ENCODE measurements around the gene ALDH4A1.

Gene ALDH4A1

DNA sequence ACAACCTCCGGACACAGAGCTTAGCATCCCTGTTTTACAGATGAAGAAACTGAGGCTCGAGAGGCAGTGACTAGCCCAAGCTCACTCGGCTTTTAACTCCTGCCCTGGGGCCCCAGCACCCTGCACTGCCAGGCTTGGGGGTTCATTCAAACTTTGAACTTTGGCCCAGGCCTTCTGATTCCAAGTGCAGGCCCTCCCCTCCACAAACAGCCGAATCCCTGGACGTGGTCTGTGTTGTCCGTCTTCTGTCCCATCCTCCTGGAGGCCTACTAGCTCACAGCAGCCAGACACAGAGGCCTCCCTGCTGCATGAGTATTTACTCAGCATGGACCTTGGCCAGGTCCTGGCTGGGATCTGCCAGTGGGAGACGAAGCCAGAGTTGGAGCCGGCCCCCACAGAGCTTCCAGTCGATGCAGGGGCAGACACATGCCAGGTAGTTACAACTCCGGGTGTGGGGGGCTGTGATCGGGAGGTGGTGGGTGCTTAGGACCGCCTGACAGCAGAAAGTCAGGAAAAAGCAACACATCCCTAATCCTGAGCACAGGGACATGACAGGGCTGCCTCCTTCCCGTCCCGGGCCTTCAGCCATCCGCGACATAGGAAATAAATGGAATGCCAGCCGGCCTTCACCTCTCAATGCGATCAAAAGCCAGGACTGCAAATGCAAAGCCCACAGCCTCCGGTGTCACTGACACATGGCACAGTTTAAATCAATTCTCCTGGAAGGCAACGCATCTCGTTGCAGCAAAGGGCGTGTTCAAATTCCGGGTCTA lies 46.7 kb upstream of the ALDH4A1 start:
- peak overlapping the region; percentile 96 to 98 for H3K27ac ChIP-seq (ENCODE audit: insufficient read depth in 1 of 2, low read depth in 1 of 2, low read length in 2 of 2, poor library complexity in 1 of 2, severe bottlenecking in 2 of 2)
- ChIA-PET CTCF (interaction anchor here (0.7 to 8.4 kb wide), 9 partner anchors 13 to 41 kb away, joined by 3 to 86 read pairs (median 5); no protein-coding TSS in a partner anchor), POLR2A (interaction anchor here (0.8 to 1.1 kb wide), 2 partner anchors 22 to 36 kb away, joined by 3 to 5 read pairs; no protein-coding TSS in a partner anchor)
- peaks cover 16 to 95% (median 90%) of the 10 kb centered on the region in 4 experiments for H3K4me1 ChIP-seq (ENCODE audit: control extremely low read depth in 1 of 4, control insufficient read depth in 4 of 4, insufficient read depth in 4 of 4, low read length in 3 of 4)
- DNase-seq = no peak
- no peaks in the 10 kb centered on the region for H3K27me3 ChIP-seq (replicated peaks in 2 of 5; ENCODE audit: control insufficient read depth in 4 of 5, insufficient read depth in 5 of 5, low read length in 4 of 5)
- peak overlapping the region in 6 of 7 experiments; percentile 47 to 76 (median 58) for H3K4me3 ChIP-seq (ENCODE audit: control insufficient read depth in 1 of 7, extremely low read depth in 1 of 7, insufficient read depth in 4 of 7, low read depth in 2 of 7, low read length in 6 of 7)
- H3K9me3 ChIP-seq (ENCODE audit: control extremely low read depth in 1 of 5, control insufficient read depth in 4 of 5, insufficient read depth in 2 of 5, low read depth in 1 of 5, low read length in 4 of 5) = no peaks in the 10 kb centered on the region
- 47% methylated on average over 21 of the region's 23 CpGs for WGBS (ENCODE audit: insufficient coverage)
- peaks cover 0 to 4% (median 0%) of the 10 kb centered on the region in 4 experiments for H3K36me3 ChIP-seq (ENCODE audit: control insufficient read depth in 4 of 4, insufficient read depth in 4 of 4, low read length in 3 of 4)

- Histone ChIP-seq H3K4me3 (ENCODE audit: control insufficient read depth in 1 of 7, extremely low read depth in 1 of 7, insufficient read depth in 4 of 7, low read depth in 2 of 7, low read length in 6 of 7) (peak overlapping the region in 4 of 7 experiments; percentile 16 to 57 (median 31)), H3K4me1 (ENCODE audit: control extremely low read depth in 1 of 4, control insufficient read depth in 4 of 4, insufficient read depth in 4 of 4, low read length in 3 of 4) (peaks cover 16 to 87% (median 82%) of the 10 kb centered on the region in 4 experiments), H3K9me3 (ENCODE audit: control extremely low read depth in 1 of 5, control insufficient read depth in 4 of 5, insufficient read depth in 2 of 5, low read depth in 1 of 5, low read length in 4 of 5) (no peaks in the 10 kb centered on the region), H3K27ac (ENCODE audit: insufficient read depth in 1 of 2, low read depth in 1 of 2, low read length in 2 of 2, poor library complexity in 1 of 2, severe bottlenecking in 2 of 2) (peak overlapping the region; percentile 20 to 45), H3K36me3 (ENCODE audit: control insufficient read depth in 4 of 4, insufficient read depth in 4 of 4, low read length in 3 of 4) (peaks cover 0 to 6% (median 0%) of the 10 kb centered on the region in 4 experiments), H3K27me3 (replicated peaks in 2 of 5; ENCODE audit: control insufficient read depth in 4 of 5, insufficient read depth in 5 of 5, low read length in 4 of 5) (no peaks in the 10 kb centered on the region)
- DNase-seq = peak in 2 of 3 donors; percentile 93 to 95
- POLR2A ChIA-PET = interaction anchor here (1.1 kb wide), 1 partner anchor 21 kb away, joined by 5 read pairs; no protein-coding TSS in a partner anchor
- WGBS (ENCODE audit: insufficient coverage) = 23% methylated on average over 13 of the region's 15 CpGs
- CTCF ChIA-PET = interaction anchor here (1.0 to 8.4 kb wide), 7 partner anchors 12 to 40 kb away, joined by 3 to 86 read pairs (median 5); no protein-coding TSS in a partner anchor
Observed at GRCh38 chr1:18948048-18948912, 45.9 kb upstream of the ALDH4A1 start.

- Histone ChIP-seq H3K27me3 (replicated peaks in 2 of 5; ENCODE audit: control insufficient read depth in 4 of 5, insufficient read depth in 5 of 5, low read length in 4 of 5) (no peaks in the 10 kb centered on the region), H3K4me3 (ENCODE audit: control insufficient read depth in 1 of 7, extremely low read depth in 1 of 7, insufficient read depth in 4 of 7, low read depth in 2 of 7, low read length in 6 of 7) (peak overlapping the region in 2 of 7 experiments; percentile 19 to 43), H3K9me3 (ENCODE audit: control extremely low read depth in 1 of 5, control insufficient read depth in 4 of 5, insufficient read depth in 2 of 5, low read depth in 1 of 5, low read length in 4 of 5) (no peaks in the 10 kb centered on the region), H3K36me3 (ENCODE audit: control insufficient read depth in 4 of 4, insufficient read depth in 4 of 4, low read length in 3 of 4) (peaks cover 0 to 8% (median 0%) of the 10 kb centered on the region in 4 experiments), H3K4me1 (ENCODE audit: control extremely low read depth in 1 of 4, control insufficient read depth in 4 of 4, insufficient read depth in 4 of 4, low read length in 3 of 4) (peaks cover 15 to 80% (median 76%) of the 10 kb centered on the region in 4 experiments), H3K27ac (ENCODE audit: insufficient read depth in 1 of 2, low read depth in 1 of 2, low read length in 2 of 2, poor library complexity in 1 of 2, severe bottlenecking in 2 of 2) (peak overlapping the region in 1 of 2 experiments; percentile 45)
- WGBS (ENCODE audit: insufficient coverage) = 81% methylated on average over 7 of the region's 9 CpGs
- POLR2A ChIA-PET = no interaction called here
- DNase-seq = peak in 2 of 3 donors; percentile 31 to 43
- CTCF ChIA-PET = interaction anchor here (1.8 to 8.4 kb wide), 2 partner anchors 22 to 40 kb away, joined by 11 to 86 read pairs; no protein-coding TSS in a partner anchor
Observed at GRCh38 chr1:18947570-18947969, 45.2 kb upstream of the ALDH4A1 start.

GRCh38 chr1:18946550-18947381 lies 44.4 kb upstream of the ALDH4A1 start:
- Histone ChIP-seq H3K9me3 (ENCODE audit: control extremely low read depth in 1 of 5, control insufficient read depth in 4 of 5, insufficient read depth in 2 of 5, low read depth in 1 of 5, low read length in 4 of 5) (no peaks in the 10 kb centered on the region), H3K27ac (ENCODE audit: insufficient read depth in 1 of 2, low read depth in 1 of 2, low read length in 2 of 2, poor library complexity in 1 of 2, severe bottlenecking in 2 of 2) (no peak overlapping the region), H3K36me3 (ENCODE audit: control insufficient read depth in 4 of 4, insufficient read depth in 4 of 4, low read length in 3 of 4) (peaks cover 0 to 8% (median 0%) of the 10 kb centered on the region in 4 experiments), H3K27me3 (replicated peaks in 2 of 5; ENCODE audit: control insufficient read depth in 4 of 5, insufficient read depth in 5 of 5, low read length in 4 of 5) (no peaks in the 10 kb centered on the region), H3K4me3 (ENCODE audit: control insufficient read depth in 1 of 7, extremely low read depth in 1 of 7, insufficient read depth in 4 of 7, low read depth in 2 of 7, low read length in 6 of 7) (no peak overlapping the region), H3K4me1 (ENCODE audit: control extremely low read depth in 1 of 4, control insufficient read depth in 4 of 4, insufficient read depth in 4 of 4, low read length in 3 of 4) (peaks cover 7 to 72% (median 68%) of the 10 kb centered on the region in 4 experiments)
- ChIA-PET CTCF (interaction anchor here (0.7 to 3.1 kb wide), 4 partner anchors 10 to 34 kb away, joined by 3 to 17 read pairs (median 3); no protein-coding TSS in a partner anchor), POLR2A (no interaction called here)
- 84% methylated on average over 14 of the region's 15 CpGs for WGBS (ENCODE audit: insufficient coverage)
- peak in 2 of 3 donors; percentile 46 to 64 for DNase-seq

GRCh38 chr1:18945401-18945849 lies 43.1 kb upstream of the ALDH4A1 start:
- POLR2A ChIA-PET = no interaction called here
- Histone ChIP-seq H3K27ac (ENCODE audit: insufficient read depth in 1 of 2, low read depth in 1 of 2, low read length in 2 of 2, poor library complexity in 1 of 2, severe bottlenecking in 2 of 2) (no peak overlapping the region), H3K27me3 (replicated peaks in 2 of 5; ENCODE audit: control insufficient read depth in 4 of 5, insufficient read depth in 5 of 5, low read length in 4 of 5) (no peaks in the 10 kb centered on the region), H3K9me3 (ENCODE audit: control extremely low read depth in 1 of 5, control insufficient read depth in 4 of 5, insufficient read depth in 2 of 5, low read depth in 1 of 5, low read length in 4 of 5) (no peaks in the 10 kb centered on the region), H3K36me3 (ENCODE audit: control insufficient read depth in 4 of 4, insufficient read depth in 4 of 4, low read length in 3 of 4) (peaks cover 0 to 8% (median 0%) of the 10 kb centered on the region in 4 experiments), H3K4me3 (ENCODE audit: control insufficient read depth in 1 of 7, extremely low read depth in 1 of 7, insufficient read depth in 4 of 7, low read depth in 2 of 7, low read length in 6 of 7) (peak overlapping the region in 1 of 7 experiments; percentile 11), H3K4me1 (ENCODE audit: control extremely low read depth in 1 of 4, control insufficient read depth in 4 of 4, insufficient read depth in 4 of 4, low read length in 3 of 4) (peaks cover 3 to 59% (median 54%) of the 10 kb centered on the region in 4 experiments)
- CTCF ChIA-PET = interaction anchor here (1.0 to 3.1 kb wide), 7 partner anchors 9 to 184 kb away, joined by 3 to 17 read pairs (median 4); no protein-coding TSS in a partner anchor
- 34% methylated on average over 10 of the region's 14 CpGs for WGBS (ENCODE audit: insufficient coverage)
- DNase-seq = peak in 2 of 3 donors; percentile 64 to 76

- peaks cover 3 to 53% (median 48%) of the 10 kb centered on the region in 4 experiments for H3K4me1 ChIP-seq (ENCODE audit: control extremely low read depth in 1 of 4, control insufficient read depth in 4 of 4, insufficient read depth in 4 of 4, low read length in 3 of 4)
- CTCF ChIA-PET = interaction anchor here (1.0 to 3.1 kb wide), 8 partner anchors 9 to 185 kb away, joined by 3 to 17 read pairs (median 4); no protein-coding TSS in a partner anchor
- no peak for DNase-seq
- no CpG with 5 or more reads among the region's 2 CpGs for WGBS (ENCODE audit: insufficient coverage)
- H3K27ac ChIP-seq (ENCODE audit: insufficient read depth in 1 of 2, low read depth in 1 of 2, low read length in 2 of 2, poor library complexity in 1 of 2, severe bottlenecking in 2 of 2) = no peak overlapping the region
- H3K36me3 ChIP-seq (ENCODE audit: control insufficient read depth in 4 of 4, insufficient read depth in 4 of 4, low read length in 3 of 4) = peaks cover 0 to 8% (median 0%) of the 10 kb centered on the region in 4 experiments
- H3K27me3 ChIP-seq (replicated peaks in 2 of 5; ENCODE audit: control insufficient read depth in 4 of 5, insufficient read depth in 5 of 5, low read length in 4 of 5) = no peaks in the 10 kb centered on the region
- no peak overlapping the region for H3K4me3 ChIP-seq (ENCODE audit: control insufficient read depth in 1 of 7, extremely low read depth in 1 of 7, insufficient read depth in 4 of 7, low read depth in 2 of 7, low read length in 6 of 7)
- no peaks in the 10 kb centered on the region for H3K9me3 ChIP-seq (ENCODE audit: control extremely low read depth in 1 of 5, control insufficient read depth in 4 of 5, insufficient read depth in 2 of 5, low read depth in 1 of 5, low read length in 4 of 5)
- POLR2A ChIA-PET = no interaction called here
Observed at GRCh38 chr1:18944810-18945209, 42.5 kb upstream of the ALDH4A1 start.

All from common myeloid progenitor, CD34-positive (primary cell).